ENCODE results near the gene USP6. TPM values are rescaled to one million over a fixed set of nuclear protein-coding genes. Genes with fewer than 3 reads are reported as not detected.

The USP6 gene
- total and polyA plus RNA-seq, 4 donors, result under 0.01 to 0.18 (median 0.05) TPM; not detected in 1

DNA sequence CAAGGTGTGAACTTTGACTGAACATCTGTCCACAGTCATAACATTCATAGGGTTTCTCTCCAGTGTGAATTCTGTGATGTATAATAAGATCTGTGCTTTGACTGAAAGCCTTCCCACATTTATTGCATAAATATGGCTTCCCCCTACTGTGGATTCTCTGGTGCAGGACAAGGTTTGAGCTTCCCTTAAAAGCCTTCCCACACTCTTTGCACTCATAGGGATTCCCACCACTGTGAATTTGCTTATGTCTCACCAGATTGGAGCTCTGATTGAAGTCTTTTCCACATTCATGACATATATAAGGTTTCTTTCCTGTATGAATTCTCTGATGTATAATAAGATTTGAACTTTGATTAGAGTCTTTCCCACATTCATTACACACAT lies 67.6 kb downstream of the USP6 start:
- Histone ChIP-seq H3K27me3 (ENCODE audit: control insufficient read depth in 4 of 4, insufficient read depth in 4 of 4, low read length in 3 of 4) (no peaks in the 10 kb centered on the region), H3K4me3 (ENCODE audit: low read depth in 1 of 3, low read length in 3 of 3) (peak overlapping the region in 2 of 3 donors; percentile 34 to 68), H3K36me3 (ENCODE audit: control insufficient read depth in 4 of 4, insufficient read depth in 3 of 4, low read depth in 1 of 4, low read length in 3 of 4) (peaks cover 0 to 18% (median 2%) of the 10 kb centered on the region in 4 donors), H3K9ac (ENCODE audit: low read depth in 1 of 2, low read length in 2 of 2) (no peak overlapping the region), H3K4me1 (ENCODE audit: control insufficient read depth in 4 of 4, insufficient read depth in 4 of 4, low read length in 3 of 4) (no peaks in the 10 kb centered on the region), H3K27ac (ENCODE audit: low read depth in 1 of 2, low read length in 2 of 2) (no peak overlapping the region), H3K9me3 (ENCODE audit: control insufficient read depth in 4 of 4, low read length in 3 of 4) (peaks cover 54 to 86% (median 63%) of the 10 kb centered on the region in 4 donors)
- no peak for TF ChIP-seq EGR1 (IDR thresholded peaks at IDR 0.05; ENCODE audit: low read depth in 2 of 2)
- TF ChIP-seq YY1 (IDR thresholded peaks at IDR 0.05), result no peak
- TF ChIP-seq SP1 (IDR thresholded peaks at IDR 0.05), result no peak
- TF ChIP-seq RXRA (IDR thresholded peaks at IDR 0.05), result no peak
- no peak for DNase-seq (ENCODE audit: low spot score)

DNA sequence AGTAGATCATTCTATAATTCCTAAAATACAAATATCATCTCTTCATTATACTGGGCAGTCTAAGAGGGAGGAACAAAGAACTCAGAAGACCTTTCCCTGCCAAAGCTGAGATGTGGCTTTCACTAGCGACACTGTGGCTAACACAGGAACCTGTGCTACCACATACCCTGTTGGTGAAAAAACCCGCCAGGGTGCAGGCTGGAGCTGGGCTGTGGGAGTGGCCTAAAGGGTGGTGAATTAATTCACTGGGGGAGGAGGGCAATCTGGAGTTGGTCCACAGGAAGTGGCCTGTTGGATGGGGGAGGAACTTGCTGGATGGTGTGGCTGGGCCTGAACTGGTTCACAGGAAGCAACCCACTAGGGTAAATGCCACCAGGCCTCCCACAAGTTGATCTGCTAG lies 68.5 kb downstream of the USP6 start:
- 93% methylated on average over 2 of the region's 2 CpGs for WGBS
- Histone ChIP-seq H3K36me3 (ENCODE audit: control insufficient read depth in 4 of 4, insufficient read depth in 3 of 4, low read depth in 1 of 4, low read length in 3 of 4) (peaks cover under 1 to 20% (median 2%) of the 10 kb centered on the region in 4 donors), H3K27ac (ENCODE audit: low read depth in 1 of 2, low read length in 2 of 2) (no peak overlapping the region), H3K4me1 (ENCODE audit: control insufficient read depth in 4 of 4, insufficient read depth in 4 of 4, low read length in 3 of 4) (no peaks in the 10 kb centered on the region), H3K9me3 (ENCODE audit: control insufficient read depth in 4 of 4, low read length in 3 of 4) (peaks cover 52 to 82% (median 58%) of the 10 kb centered on the region in 4 donors), H3K4me3 (ENCODE audit: low read depth in 1 of 3, low read length in 3 of 3) (peak overlapping the region in 2 of 3 donors; percentile 27 to 40), H3K27me3 (ENCODE audit: control insufficient read depth in 4 of 4, insufficient read depth in 4 of 4, low read length in 3 of 4) (no peaks in the 10 kb centered on the region), H3K9ac (ENCODE audit: low read depth in 1 of 2, low read length in 2 of 2) (no peak overlapping the region)
- TF ChIP-seq JUND (IDR thresholded peaks at IDR 0.05) (no peak), HNF4A (conservative IDR thresholded peaks at IDR 0.05) (no peak), RXRA (IDR thresholded peaks at IDR 0.05) (no peak), ATF3 (IDR thresholded peaks at IDR 0.05) (no peak), FOXA2 (IDR thresholded peaks at IDR 0.05) (no peak), SP1 (IDR thresholded peaks at IDR 0.05) (no peak), FOXA1 (IDR thresholded peaks at IDR 0.05) (no peak), HNF4G (IDR thresholded peaks at IDR 0.05) (no peak), TAF1 (conservative IDR thresholded peaks at IDR 0.05) (no peak), ZBTB33 (IDR thresholded peaks at IDR 0.05) (no peak), EGR1 (IDR thresholded peaks at IDR 0.05; ENCODE audit: low read depth in 2 of 2) (no peak), NR2F2 (IDR thresholded peaks at IDR 0.05) (no peak), GABPA (IDR thresholded peaks at IDR 0.05 in 1 of 2, conservative IDR thresholded peaks at IDR 0.05 in 1 of 2) (no peak), YY1 (IDR thresholded peaks at IDR 0.05) (no peak)
- TF ChIP-seq, protein P1, sequence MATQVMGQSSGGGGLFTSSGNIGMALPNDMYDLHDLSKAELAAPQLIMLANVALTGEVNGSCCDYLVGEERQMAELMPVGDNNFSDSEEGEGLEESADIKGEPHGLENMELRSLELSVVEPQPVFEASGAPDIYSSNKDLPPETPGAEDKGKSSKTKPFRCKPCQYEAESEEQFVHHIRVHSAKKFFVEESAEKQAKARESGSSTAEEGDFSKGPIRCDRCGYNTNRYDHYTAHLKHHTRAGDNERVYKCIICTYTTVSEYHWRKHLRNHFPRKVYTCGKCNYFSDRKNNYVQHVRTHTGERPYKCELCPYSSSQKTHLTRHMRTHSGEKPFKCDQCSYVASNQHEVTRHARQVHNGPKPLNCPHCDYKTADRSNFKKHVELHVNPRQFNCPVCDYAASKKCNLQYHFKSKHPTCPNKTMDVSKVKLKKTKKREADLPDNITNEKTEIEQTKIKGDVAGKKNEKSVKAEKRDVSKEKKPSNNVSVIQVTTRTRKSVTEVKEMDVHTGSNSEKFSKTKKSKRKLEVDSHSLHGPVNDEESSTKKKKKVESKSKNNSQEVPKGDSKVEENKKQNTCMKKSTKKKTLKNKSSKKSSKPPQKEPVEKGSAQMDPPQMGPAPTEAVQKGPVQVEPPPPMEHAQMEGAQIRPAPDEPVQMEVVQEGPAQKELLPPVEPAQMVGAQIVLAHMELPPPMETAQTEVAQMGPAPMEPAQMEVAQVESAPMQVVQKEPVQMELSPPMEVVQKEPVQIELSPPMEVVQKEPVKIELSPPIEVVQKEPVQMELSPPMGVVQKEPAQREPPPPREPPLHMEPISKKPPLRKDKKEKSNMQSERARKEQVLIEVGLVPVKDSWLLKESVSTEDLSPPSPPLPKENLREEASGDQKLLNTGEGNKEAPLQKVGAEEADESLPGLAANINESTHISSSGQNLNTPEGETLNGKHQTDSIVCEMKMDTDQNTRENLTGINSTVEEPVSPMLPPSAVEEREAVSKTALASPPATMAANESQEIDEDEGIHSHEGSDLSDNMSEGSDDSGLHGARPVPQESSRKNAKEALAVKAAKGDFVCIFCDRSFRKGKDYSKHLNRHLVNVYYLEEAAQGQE (IDR thresholded peaks at IDR 0.05), result no peak
- TF ChIP-seq, protein P2, sequence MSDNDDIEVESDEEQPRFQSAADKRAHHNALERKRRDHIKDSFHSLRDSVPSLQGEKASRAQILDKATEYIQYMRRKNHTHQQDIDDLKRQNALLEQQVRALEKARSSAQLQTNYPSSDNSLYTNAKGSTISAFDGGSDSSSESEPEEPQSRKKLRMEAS (IDR thresholded peaks at IDR 0.05), result no peak
- TF ChIP-seq, protein P3, sequence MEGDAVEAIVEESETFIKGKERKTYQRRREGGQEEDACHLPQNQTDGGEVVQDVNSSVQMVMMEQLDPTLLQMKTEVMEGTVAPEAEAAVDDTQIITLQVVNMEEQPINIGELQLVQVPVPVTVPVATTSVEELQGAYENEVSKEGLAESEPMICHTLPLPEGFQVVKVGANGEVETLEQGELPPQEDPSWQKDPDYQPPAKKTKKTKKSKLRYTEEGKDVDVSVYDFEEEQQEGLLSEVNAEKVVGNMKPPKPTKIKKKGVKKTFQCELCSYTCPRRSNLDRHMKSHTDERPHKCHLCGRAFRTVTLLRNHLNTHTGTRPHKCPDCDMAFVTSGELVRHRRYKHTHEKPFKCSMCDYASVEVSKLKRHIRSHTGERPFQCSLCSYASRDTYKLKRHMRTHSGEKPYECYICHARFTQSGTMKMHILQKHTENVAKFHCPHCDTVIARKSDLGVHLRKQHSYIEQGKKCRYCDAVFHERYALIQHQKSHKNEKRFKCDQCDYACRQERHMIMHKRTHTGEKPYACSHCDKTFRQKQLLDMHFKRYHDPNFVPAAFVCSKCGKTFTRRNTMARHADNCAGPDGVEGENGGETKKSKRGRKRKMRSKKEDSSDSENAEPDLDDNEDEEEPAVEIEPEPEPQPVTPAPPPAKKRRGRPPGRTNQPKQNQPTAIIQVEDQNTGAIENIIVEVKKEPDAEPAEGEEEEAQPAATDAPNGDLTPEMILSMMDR (IDR thresholded peaks at IDR 0.05; ENCODE audit: low read depth, low read length, missing input control), result no peak
- DNase-seq (ENCODE audit: low spot score), result no peak
